ENCODE data around the gene SLC45A3.

Gene SLC45A3

DNA sequence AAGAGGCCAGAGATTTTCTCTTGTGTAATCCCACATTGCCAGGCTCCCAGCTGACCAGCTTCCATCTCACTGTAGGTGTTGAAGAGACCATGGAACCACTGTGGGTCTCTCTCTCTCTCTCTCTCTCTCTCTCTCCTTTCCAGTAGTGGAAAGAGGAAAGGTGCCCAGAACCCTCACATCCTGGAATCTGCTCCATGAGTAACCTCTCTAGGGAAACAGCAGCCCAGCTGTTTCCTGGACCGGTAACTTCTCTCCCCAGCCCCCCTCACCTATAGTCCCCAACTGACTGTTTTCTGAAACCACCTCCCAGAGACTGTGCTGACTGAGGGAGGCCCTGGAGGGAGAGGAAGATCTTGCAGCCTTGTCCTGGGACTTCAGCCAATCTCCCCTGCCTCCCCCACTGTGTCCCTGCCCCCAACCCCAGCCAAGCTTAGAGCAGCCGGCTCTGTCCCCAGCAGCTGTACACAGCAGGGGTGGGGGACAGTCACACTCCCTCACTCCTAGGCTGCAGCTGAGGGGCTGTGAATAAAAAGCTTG lies 20.6 kb upstream of the SLC45A3 start:
- no peak for DNase-seq (ENCODE audit: low read depth)

DNA sequence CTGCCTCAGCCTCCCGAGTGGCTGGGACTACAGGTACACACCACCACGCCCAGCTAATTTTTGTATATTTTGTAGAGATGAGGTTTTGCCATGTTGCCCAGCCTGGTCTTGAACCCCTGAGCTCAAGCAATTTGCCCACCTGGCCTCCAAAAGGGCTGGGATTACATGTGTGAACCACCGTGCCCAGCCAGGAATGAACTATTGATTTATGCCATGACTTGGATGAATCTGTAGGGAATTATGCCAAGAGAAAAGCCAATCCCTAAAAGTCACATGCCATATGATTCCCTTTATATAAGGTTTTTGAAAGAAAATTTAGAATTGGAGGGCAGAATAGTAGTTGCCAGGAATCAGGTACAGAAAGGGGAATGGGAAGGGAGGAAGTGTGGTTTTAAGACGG lies 19.1 kb upstream of the SLC45A3 start:
- DNase-seq (ENCODE audit: low read depth), result no peak

DNA sequence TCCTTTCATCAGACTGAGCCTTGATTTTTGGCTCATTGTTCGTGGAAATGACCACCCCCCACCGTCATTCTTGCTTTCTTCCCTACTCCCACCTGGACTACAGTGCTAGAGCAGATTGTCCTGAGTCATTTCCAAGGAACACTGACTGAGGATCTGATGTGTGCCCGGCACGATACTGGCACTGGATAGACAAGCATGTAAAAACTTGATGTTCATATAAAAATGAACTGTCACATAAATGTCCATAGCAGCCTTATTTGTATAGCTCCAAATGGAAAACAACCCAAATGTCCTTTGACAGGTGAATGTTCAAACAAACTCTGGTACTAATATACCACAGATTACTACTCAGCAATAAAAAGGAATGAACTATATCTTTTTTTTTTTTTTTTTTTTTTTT lies 18.6 kb upstream of the SLC45A3 start:
- DNase-seq (ENCODE audit: low read depth), result no peak

DNA sequence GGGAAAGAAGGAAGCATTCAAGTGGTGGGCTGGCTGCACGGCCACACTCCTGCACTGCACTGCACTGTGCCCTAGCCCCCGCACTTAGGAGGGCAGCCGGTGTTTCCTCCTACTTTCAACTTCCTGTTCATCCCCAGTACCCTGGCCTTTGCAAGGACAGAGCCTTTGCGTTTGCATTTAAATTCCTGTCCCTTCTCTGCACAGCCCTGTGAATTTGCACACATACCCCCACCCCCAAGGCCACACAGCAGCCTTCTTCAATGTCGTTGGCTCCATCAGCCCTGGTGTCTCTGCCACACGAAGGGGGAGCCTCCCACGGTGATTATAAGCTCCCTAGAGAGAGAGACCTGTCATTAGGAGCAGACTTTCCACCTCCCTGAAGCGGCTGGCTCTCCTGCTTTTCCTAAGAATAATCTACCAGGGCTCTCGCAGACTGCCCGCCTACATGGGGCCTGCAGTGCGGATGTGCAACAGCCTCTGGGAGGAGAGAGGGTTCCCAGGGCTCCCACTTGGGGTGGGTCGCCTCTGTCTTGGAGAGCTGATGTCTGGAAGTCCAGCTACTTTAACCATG lies 13.2 kb upstream of the SLC45A3 start:
- no peak for DNase-seq (ENCODE audit: low read depth)

DNA sequence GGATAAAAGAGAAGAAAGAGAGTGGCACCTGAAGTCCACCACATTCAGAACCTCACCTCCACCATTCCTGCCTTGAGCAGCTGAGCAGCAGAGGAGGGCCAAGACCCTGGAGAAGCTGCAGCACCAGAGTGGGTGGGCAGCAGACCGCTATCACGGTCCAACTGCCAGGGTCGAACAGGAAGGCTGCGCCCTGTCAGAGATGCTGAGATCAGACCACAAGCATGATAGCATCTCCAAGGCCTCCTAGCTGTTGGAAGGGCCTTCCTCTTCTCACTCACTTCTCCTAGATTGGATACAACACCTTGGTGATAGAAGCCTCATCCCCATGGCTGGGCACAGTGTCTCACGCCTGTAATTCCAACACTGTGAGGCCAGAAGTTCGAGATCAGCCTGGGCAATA lies 12.1 kb upstream of the SLC45A3 start:
- no peak for DNase-seq (ENCODE audit: low read depth)

DNA sequence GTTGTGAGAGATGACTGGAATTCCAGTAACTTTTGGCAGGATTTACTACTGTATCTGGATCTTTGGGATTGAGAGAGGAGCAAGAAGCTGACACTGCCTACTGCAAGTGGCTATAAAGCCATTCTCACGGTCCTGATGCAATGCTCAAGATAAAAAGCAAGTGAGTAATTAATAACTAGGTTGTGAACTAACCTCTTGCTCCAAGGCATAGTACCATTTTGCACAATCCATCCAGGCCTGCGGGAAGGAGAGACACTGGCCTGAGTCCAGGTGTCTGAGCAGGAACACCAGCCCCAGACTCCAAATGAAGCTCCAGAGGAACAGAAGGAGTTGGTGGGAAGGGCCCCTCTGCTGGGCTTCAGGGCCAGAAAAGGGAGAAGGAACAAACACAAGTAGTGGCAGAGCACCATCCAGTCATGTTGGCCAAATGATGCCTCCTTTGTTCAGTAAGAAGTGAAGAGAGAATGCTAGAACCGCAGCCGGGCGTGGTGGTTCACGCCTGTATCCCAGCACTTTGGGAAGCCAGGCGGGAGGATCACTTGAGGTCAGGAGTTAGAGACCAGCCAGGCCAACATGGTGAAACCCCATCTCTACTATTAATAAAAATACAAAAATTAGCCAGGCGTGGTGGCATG lies 9.9 kb upstream of the SLC45A3 start:
- no peak for DNase-seq (ENCODE audit: low read depth)

DNA sequence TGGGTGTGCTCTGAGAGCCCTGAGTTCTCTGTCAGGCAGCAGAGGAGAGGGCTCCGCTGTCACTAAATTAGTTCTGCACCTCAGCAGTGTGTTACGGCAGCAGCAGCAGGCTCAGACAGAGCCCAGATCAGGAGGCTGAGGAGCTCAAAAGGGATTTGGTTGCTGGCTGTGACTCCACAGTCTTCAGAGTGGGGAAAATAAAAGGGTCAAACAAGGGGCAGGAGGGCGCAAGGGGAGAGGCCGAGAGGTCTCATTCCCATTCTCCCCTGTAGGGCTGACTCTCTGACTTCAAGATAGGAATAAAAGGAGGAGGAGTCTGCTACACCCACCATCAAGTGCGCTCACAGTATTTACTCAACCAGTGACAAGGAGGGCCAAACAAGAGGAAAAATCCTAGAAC lies 9.2 kb upstream of the SLC45A3 start:
- DNase-seq (ENCODE audit: low read depth), result no peak

DNA sequence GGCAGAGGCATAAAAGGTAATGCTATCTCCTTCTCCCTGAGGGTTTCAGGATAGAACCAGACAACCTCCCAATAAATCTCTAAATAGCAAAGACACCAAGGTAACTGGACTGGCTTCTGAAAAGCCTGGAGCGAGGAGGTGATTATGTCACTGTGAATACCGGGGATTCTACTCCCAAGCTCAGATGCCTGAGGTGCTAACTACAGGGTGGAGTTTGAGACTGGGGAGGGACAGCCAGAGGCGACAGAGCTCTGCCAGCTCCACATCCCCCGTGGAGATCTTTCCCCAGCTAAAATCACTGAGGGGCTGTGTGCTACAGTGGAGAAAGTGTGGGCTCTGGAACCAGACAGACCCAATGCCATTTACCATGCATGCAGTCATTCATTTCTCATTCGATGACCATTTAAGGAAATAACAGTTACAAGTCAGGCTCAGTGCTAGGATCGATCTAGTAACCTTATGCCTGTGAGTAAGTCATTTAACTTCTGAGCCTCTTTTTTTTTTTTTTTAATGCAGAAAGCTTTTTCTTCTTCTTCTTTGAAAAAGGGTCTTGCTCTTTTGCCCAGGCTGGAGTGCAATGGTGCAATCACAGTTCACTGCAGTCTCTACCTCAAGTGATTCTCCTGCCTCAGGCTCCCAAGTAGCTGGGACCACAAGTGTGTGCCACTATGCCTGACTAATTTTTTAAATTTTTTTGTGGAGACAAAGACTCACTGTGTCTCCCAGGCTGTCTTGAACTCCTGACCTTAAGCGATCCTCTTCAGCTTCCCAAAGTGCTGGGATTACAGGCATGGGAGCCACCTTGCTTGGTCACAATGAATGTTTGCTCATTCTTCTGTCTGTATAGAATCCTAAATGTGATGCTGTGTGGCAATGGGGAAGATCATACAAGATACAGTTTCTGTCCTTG lies 8.1 kb upstream of the SLC45A3 start:
- no peak for DNase-seq (ENCODE audit: low read depth)

DNA sequence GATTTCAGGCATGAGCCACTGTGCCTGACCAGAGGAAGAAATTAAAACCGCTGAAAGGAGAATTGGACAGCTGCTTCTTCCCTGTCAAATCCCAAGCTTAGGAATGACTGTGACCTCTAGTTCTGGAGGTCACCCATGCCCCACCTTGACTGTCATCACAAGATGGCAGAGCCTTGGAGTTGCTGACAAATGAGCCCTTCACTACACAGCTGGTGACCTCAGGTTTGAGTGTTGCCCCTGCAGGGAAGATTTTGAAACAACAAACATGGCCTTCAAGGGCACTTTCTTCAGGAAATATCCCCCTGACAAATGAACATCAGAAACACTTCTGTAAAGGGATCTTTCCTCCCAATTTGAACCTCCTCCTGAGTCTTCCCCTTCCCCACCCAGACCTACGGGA lies 6.9 kb upstream of the SLC45A3 start:
- no peak for DNase-seq (ENCODE audit: low read depth)

DNA sequence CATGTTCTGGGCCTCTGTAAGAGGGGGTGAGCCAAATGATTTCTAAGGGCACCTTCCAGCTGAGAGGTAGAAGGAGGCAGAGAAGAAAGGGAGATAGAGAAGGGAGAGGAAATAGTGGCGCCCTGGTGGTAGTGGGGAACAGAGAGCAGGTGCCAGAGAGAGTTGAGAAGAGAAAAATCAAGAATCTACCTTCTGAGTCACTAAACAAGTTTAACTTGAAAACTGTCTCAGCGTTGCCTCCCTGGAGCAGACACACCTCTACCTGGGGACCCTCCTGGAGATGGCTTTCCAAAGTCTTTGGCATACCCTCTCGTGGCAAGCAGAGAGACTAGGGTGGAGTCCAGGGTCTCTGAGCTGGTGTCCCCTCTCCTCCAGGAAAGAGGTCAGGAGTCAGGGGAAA lies 1.1 kb upstream of the SLC45A3 start:
- DNase-seq (ENCODE audit: low read depth), result no peak

DNA sequence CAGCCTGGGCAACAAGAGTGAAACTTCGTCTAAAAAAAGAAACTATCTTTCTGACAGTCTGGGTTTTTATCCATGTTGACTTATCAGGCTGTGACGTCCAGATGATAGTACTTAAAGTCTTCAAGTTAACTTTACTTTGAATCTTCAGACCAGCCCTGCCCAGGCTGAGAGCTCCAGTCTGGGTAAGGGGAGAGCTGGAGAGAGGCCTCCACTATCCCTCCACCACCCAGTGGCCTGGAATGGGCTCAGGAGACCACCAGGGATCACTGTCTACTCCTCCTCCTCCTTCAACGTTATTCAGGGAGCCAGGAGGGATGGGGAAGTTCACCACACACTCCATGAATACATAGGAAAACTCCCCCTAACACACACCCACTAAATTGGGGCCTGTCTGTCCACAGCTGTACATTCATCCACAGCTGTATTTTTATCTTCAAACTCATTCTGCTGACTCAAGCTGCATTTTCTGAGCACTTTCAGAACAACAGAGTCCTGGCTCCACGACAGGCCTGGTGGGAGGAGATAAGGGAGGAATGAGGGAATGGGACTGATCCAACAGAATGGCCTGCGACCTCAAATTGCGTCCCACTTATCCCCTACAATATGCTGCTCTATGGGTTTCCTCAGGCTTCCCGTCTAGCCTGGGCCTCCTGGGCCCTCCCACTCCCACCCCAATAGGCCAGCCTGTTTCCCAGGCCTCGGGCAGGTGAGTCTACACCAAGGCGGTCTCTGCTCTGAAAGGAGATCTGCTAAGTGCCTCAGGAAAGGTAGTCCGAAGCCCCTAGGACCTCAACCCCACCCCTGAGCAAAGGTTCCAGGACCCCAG lies 1.8 kb downstream of the SLC45A3 start:
- DNase-seq (ENCODE audit: low read depth), result no peak

DNA sequence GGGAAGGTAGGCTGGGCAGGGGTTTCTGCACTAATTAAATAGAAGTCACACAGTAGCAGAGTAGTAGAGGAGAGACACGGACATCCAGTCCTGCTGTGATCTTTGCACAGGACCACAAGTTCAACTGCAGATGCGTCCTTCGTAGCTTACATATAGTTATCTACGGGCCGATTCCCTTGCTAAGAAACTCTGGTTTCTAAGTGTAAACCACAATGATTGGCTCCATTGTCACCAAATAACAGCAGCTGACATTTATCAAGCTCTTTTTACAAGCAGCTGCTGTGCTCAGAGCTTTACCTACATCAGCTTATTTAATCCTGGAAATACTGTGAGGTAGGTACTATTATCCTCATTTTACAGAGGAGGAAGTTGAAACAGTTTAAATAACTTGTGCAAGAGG lies 3.1 kb downstream of the SLC45A3 start:
- no peak for DNase-seq (ENCODE audit: low read depth)

DNA sequence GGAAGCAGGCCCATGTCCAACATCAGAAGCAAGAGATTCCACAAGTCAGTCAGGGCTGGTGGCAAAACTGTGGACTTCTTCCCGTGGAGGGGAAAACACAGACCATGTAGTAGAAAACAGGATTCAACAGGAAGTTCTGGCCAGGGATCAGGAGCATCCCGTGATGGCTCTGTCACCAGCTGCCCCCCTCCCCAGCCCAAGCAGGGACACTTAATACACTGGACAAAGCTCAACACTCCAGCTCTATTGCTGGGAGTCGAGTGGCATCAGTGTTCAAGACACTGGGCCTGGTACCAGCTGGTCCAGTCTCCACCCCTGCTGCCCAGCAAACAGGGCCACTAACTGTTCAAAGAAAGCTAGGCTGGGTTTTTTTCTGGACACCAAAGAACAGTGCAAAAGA lies 3.7 kb downstream of the SLC45A3 start:
- no peak for DNase-seq (ENCODE audit: low read depth)

DNA sequence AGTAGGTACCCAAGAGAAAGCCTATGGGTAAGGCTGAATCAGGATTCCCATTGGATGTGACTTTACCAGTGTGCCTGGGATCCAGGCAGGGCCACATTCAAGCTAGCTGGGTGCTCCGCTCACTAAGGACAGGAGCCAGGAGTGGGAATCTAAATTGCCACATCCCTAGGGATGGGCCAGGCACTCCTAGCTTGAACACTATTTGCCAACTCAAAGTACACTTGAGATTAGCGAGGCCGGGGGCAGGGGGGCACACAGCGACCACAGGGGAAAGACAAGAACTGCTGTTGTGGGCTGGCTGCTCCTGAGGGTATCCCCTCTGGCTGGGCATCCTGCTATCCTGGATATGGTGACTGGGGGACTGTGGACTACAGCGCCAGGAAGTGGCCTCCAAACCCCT lies 4.3 kb downstream of the SLC45A3 start:
- DNase-seq (ENCODE audit: low read depth), result no peak

DNA sequence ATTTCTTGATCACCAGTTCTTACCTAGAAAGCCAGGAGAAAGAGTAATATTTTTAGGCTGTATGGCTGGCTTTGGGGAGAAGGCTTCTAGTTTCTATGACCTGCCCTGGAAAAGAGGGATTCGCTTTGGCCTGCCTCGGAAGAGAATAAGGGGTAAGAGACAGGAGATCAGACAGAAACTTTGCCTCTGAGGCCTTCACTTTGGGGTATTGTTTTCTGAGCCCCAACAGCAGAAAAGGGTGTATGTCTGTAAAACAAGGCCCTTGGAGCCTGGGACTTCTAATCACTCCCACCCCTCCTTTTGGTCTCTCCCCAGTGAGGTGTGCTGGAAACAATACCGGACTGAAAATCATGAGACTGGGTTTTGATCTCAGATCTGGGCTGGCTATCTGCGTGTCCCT lies 5.1 kb downstream of the SLC45A3 start:
- DNase-seq (ENCODE audit: low read depth), result no peak

DNA sequence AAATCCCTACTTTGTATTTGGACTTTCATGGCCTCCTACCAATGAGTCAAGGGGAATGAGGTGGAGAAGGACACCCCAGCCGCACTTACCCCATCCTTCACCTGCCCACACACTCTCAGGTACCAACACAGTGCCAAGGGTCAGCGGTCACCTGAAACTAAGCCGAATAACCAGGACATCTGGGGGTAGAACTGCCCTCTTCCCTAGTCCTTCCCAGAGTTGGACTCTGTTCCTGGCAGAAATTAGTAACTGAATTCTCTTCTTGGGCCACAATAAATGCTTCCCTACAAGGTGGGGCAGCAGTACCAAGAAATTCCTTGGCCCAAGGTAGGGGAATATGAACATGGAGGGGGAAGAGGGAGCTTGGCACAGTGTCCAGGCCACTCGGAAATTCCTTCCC lies 7.3 kb downstream of the SLC45A3 start:
- no peak for DNase-seq (ENCODE audit: low read depth)

DNA sequence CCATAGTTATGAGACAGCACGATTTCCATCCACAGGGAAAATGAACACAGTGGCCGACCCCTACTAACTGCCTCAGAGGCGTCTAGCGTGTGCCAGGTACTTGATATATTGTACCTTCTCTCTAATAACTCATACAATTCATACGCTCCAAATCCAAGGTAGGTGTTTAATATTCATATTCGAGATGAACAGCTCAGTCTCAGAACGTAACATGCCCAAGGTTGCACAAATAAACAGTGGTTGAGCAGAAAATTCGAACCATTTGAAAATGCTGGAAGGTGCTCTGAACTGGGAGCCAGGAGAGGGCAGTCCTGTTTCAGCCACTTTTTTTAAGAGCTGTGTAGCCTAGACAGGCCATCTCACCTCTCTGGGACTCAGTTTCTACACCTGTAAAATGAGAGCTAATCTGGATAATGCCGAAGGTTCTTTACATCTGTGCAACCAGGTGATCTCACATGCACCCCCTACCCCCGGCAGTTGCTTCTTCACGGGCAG lies 7.9 kb downstream of the SLC45A3 start:
- DNase-seq (ENCODE audit: low read depth), result no peak

DNA sequence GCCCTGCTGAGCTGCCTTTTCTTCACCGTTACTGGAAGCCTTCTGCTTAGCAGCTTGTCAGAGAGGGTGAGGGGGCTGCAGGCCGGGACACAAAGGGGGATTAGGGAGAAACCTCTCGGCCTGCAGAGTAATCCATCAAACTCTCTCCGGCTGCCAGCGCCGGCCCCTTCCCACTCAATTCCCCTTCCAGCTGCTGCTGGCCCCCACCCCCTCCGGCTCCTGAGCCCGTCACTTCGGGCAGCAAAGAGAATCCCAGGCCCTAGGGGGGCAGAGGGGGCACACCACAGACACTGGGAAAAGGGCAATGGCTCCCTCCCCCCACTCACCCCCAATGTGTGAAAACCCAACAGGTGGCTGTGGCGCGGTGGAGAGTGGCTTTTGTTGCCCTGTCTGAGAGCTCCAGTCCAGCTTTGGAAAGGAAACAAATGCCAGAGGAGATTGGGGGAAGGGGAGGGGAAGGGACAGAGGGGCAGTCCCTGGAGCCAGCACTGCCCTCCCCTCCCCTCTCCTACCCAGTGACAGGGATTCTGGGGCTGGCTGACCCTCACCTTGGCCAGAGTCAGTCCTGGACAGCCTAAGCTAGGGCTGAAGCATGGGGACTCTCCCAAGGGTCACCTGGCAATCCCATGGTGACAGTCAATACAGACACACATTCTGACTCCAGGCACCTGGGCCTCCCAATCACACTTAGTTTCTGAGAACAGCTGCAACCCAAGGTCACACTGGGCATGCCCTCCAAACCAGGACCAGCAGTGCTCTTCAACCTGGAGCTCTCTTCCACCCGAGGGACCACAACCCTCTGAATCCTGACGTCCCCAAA lies 9.5 kb downstream of the SLC45A3 start:
- DNase-seq (ENCODE audit: low read depth), result no peak

DNA sequence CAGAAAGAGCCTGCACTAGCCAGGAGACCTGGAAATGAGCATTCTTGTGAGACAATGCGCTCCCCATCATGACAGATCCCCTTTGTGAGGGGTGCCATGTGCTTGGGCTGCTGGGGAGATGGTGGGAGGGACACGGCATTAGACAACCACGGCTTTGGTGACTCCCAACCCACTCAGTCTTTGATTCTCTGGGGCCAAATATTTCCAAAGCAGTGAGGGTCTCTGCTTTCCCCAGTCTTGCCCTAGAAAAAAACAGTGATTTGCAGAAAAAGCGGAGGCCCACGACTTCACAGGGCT lies 10.2 kb downstream of the SLC45A3 start:
- DNase-seq (ENCODE audit: low read depth), result no peak

DNA sequence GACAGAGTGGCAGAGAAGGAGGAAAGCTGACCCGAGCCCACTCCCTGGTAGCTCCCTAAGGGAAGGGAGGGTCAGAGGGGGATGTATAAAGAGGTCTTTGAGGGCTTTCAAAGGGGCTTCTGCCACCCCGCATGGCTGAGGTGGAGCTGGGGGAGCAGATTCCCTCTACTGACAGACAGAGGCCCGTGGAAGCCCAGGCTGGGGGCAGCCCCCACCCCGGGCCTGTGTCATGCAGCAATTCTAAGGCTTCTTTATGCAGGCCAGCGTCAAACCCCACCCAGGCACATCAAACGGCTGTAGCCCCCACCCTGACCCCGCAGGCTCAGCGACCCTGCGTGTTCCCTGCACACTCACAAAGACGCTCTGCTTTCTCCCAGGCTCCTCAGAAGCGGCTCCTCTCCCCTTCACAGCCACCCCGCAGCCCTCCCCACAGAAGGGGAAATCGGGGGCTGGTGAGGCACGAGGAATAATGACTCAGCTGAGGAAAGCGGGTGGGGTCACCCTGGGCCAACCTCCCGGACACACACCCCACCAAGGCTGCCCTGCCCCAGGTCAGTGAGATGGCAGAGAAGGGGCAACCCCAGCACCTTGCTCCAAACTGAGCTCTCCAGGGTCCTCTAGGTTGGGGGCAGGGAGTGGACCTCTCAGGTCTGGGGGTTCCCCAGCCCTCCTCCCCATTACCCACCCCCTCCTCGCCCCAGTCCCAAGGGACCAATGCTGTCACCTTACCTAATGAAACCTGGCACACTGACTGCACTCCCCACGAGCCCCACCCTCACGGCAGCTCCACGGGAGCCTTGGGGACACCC lies 10.8 kb downstream of the SLC45A3 start:
- DNase-seq (ENCODE audit: low read depth), result no peak

DNA sequence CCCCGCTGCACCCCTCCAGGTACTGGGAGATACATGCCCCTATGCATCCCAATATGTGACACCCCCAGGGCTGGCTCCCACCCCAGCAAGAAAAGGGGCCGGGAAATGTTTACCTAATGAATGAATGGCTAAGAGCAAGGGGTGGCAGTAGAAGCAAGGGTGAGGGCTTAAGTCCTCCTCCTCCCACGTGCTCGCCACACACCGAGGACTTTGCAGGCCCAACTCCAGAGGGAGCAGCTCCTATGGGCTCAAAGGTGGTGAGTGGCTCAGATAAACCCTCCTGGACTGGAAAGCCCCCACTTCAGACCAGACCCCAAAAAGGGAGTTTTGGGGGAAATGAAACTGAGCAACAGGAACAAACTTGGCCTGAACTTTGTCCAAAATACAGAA lies 11.4 kb downstream of the SLC45A3 start:
- DNase-seq (ENCODE audit: low read depth), result no peak

Data from stimulated activated CD8-positive, alpha-beta memory T cell treated with anti-CD3 and anti-CD28 coated beads, Interleukin-15, amount 100 ng/mL, for 24 hours (primary cell).